Stimulated activated memory B cell treated with anti-CD40 and anti-IgM and Interleukin-4, amounts not matched to agents 10 μg/mL and 1 μg/mL and 100 μg/mL, for 72 hours (primary cell): ENCODE results near the gene IL17RB.

Experiments used
- ATAC-seq: fragments of 150-1000 bp; cut with Tn5 transposase; 2 replicates; pipeline ENCODE4 v1.10.0; 2021
- H3K27ac Mint-ChIP-seq: one replicate; pipeline ENCODE4 v1.8.0; 2022; ENCODE audit warnings: mild to moderate bottlenecking, mixed read lengths
- H3K27me3 Mint-ChIP-seq: one replicate; pipeline ENCODE4 v1.8.0; 2022; ENCODE audit warnings: mixed read lengths
- H3K36me3 Mint-ChIP-seq: one replicate; pipeline ENCODE4 v1.8.0; 2022; ENCODE audit warnings: mixed read lengths
- H3K4me1 Mint-ChIP-seq: one replicate; pipeline ENCODE4 v1.8.0; 2022; ENCODE audit warnings: mixed read lengths
- H3K4me3 Mint-ChIP-seq: one replicate; pipeline ENCODE4 v1.8.0; 2022; ENCODE audit warnings: mild to moderate bottlenecking, moderate library complexity, mixed read lengths
- H3K9me3 Mint-ChIP-seq: one replicate; pipeline ENCODE4 v1.8.0; 2022; ENCODE audit warnings: mixed read lengths

The IL17RB gene

GRCh38 chr3:53891497-53892285, 45.3 kb downstream of the IL17RB start, which contains the start of gene SELENOK:
Gene SELENOK, minus strand, starts transcription at chr3:53891859.
- Mint-ChIP-seq H3K9me3 (peaks cover 6% of the 10 kb centered on the region), H3K27ac (peak within 1 kb of the TSS; percentile 98), H3K4me1 (peaks cover 44% of the 10 kb centered on the region), H3K36me3 (peaks cover 20% of the 10 kb centered on the region), H3K4me3 (peak within 1 kb of the TSS; percentile 83), H3K27me3 (no peaks in the 10 kb centered on the region)
- ATAC-seq: peak; percentile 98

GRCh38 chr3:53892286-53892637, 45.9 kb downstream of the IL17RB start:
- H3K4me3 Mint-ChIP-seq: peak overlapping the region; percentile 83
- peaks cover 44% of the 10 kb centered on the region for H3K4me1 Mint-ChIP-seq

GRCh38 chr3:53899750-53900149, 53.4 kb downstream of the IL17RB start:
- Mint-ChIP-seq H3K36me3 (no peaks in the 10 kb centered on the region), H3K27me3 (peaks cover 28% of the 10 kb centered on the region), H3K27ac (no peak overlapping the region), H3K9me3 (no peaks in the 10 kb centered on the region), H3K4me1 (no peaks in the 10 kb centered on the region), H3K4me3 (no peak overlapping the region)
- ATAC-seq: no peak

More at GRCh38 chr3:53892286-53892637, 45.9 kb downstream of the IL17RB start:
- peaks cover 3% of the 10 kb centered on the region for H3K27me3 Mint-ChIP-seq
- peak overlapping the region; percentile 98 for H3K27ac Mint-ChIP-seq
- ATAC-seq: no peak
- H3K36me3 Mint-ChIP-seq: peaks cover 20% of the 10 kb centered on the region
- peaks cover 6% of the 10 kb centered on the region for H3K9me3 Mint-ChIP-seq

- Mint-ChIP-seq H3K27ac (no peak overlapping the region), H3K27me3 (peaks cover 38% of the 10 kb centered on the region), H3K4me1 (no peaks in the 10 kb centered on the region), H3K9me3 (no peaks in the 10 kb centered on the region), H3K36me3 (no peaks in the 10 kb centered on the region), H3K4me3 (no peak overlapping the region)
- ATAC-seq: no peak
Measured at GRCh38 chr3:53900666-53901331, 54.4 kb downstream of the IL17RB start.

- ATAC-seq: no peak
- no peak overlapping the region for H3K4me3 Mint-ChIP-seq
- no peaks in the 10 kb centered on the region for H3K4me1 Mint-ChIP-seq
- peaks cover 50% of the 10 kb centered on the region for H3K27me3 Mint-ChIP-seq
- no peaks in the 10 kb centered on the region for H3K36me3 Mint-ChIP-seq
- H3K27ac Mint-ChIP-seq: no peak overlapping the region
- H3K9me3 Mint-ChIP-seq: peaks cover 7% of the 10 kb centered on the region
Measured at GRCh38 chr3:53902067-53902466, 55.7 kb downstream of the IL17RB start.

GRCh38 chr3:53902711-53903110, 56.3 kb downstream of the IL17RB start:
- no peak overlapping the region for H3K27ac Mint-ChIP-seq
- ATAC-seq: no peak
- peaks cover 50% of the 10 kb centered on the region for H3K27me3 Mint-ChIP-seq
- no peak overlapping the region for H3K4me3 Mint-ChIP-seq
- H3K4me1 Mint-ChIP-seq: no peaks in the 10 kb centered on the region
- no peaks in the 10 kb centered on the region for H3K36me3 Mint-ChIP-seq
- peaks cover 7% of the 10 kb centered on the region for H3K9me3 Mint-ChIP-seq

GRCh38 chr3:53913401-53913800, 67.0 kb downstream of the IL17RB start:
- Mint-ChIP-seq H3K9me3 (peaks cover 3% of the 10 kb centered on the region), H3K4me1 (no peaks in the 10 kb centered on the region), H3K27ac (no peak overlapping the region), H3K27me3 (peaks cover 51% of the 10 kb centered on the region), H3K36me3 (no peaks in the 10 kb centered on the region), H3K4me3 (no peak overlapping the region)
- ATAC-seq: no peak
